Glomerular visceral epithelial cell (primary cell): Measurements from ENCODE around the gene WDR82.
A peak's percentile ranks its signal among the peaks of the same experiment; 100 is the strongest.
"Not testable (repeated sequence)": the region's sequence is repeated elsewhere in the genome, so short reads cannot be mapped to it uniquely, and the experiment has no call there.

Experiments
- DNase-seq: peaks from one replicate; pipeline ENCODE4 v3.0.0-alpha.2; 2016; ENCODE audit errors: extremely low spot score

Gene WDR82

DNA sequence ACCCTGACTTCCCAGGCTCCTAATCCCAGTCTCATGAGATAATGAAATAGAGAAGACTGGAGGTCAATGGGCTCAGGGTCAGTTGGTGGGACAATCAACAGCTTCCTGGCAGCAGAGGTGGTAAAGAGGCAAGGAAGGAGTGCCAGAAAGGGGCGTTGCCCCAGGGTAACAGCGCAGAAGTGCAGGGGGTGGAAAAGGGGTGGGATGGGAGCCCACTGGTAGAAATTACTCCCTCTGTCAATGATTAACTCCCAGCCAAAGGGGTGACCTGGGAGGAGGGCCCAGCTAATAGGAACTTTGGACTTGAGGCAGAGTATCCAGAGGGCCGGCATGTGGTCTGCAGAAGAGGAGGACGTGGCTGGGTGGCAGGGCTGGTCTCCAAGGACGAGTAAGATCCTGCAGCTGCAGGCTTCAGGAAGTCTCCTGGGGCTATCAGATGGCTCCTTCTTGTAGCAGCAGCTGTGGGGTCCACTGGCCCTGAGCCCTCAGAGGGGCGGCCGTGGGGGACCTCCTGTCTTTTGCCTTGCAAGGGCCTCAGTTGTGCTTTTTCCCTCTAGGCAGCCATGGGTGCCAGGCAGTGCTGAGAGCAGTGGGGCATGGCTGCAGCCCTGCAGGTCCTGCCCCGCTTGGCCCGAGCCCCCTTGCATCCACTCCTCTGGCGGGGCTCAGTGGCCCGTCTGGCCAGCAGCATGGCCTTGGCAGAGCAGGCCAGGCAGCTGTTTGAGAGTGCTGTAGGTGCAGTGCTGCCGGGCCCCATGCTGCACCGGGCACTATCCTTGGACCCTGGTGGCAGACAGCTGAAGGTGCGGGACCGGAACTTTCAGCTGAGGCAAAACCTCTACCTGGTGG is 11.5 kb upstream of the WDR82 start:
- no peak for DNase-seq

DNA sequence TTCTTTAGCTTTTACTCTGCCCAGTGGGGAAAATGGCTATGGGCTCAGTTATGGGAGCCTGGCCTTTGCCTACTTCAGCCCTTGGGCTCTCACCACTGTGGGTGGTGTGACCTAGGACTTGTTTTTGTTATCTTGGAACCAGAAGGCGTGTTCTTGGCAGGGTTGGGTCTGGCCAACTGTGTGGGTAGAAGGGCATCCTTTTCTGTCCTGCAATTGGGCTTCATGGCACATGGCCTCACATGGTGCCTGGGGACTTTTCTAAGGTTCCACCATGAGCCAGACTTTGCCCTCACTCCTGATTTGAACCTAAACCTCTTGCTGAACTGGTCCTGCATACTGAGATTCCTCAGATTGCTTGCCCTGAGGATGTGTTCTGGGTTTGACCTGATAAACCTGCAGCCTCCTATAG is 10.9 kb upstream of the WDR82 start:
- DNase-seq: no peak

- no peak for DNase-seq
Observed at GRCh38 chr3:52288674-52289073, 10.2 kb upstream of the WDR82 start.

DNA sequence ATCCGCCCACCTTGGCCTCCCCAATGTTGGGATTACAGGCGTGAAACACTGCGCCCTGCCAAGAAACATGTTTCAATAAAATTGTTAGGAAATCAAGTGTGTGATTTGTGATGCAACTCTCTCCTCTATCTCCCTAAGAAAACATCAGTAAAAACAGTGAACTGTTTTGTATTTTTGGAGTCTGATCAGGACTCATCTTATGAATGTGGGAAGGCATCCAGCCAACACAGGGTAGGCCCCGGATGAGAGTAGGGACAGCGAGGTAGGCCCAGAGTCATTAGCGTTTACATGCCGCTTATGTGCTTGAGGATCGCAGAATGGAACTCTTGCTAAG is 8.3 kb upstream of the WDR82 start:
- no peak for DNase-seq

DNA sequence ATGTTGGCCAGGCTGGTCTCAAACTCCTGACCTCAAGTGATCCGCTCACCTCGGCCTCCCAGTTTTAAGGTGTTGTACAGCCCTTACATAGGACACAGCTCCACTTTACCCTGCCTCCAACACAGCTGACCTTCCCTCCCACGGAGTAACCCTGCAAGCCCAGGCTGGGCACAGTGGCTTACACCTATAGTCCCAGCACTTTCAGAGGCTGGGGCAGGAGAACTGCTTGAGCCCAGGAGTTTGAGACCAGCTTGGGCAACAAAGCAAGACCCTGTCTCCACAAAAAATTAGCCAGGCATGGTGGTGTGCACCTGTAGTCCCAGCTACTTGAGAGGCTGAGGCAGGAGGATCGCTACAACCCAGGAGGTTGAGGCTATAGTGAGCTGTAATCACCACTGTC is 5.6 kb upstream of the WDR82 start:
- not testable (repeated sequence) for DNase-seq

GRCh38 chr3:52283306-52283705 is 4.9 kb upstream of the WDR82 start:
- DNase-seq: no peak

DNA sequence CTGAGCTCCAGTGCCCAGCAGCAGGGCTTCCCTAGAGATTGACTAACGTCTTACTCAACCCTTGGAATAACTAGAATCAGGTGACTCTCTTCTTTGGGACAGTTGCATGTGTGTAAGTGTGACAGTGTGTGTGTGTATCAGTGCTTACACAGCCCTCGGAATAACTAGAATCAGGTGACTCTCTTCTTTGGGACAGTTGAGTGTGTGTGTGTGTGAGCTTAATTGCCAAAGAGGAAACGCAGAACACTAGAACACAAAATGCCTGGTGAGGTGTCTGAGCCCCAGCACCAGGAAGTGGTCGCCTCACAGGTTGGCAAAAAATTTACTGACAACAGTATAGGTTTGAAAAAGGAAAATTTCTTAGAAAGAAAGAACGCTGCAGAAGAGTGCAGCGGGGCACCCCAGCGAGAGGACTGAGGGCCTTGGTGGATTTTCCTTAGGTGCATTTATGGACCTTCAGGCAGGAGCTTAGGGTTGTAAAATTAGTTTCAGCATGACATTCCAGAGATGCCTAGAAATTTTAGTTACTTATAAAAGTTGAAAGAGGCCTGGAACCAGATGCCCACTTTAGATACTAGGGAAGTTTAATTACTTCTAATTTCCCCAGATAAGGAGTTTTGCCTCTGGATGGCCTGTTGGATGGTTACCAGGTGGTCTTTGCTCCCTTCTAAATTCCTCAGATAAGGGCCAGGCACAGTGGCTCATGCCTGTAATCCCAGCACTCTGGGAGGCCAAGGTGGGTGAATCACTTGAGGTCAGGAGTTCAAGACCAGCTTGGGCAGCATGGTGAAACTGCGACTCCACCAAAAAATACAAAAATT is 3.7 kb upstream of the WDR82 start:
- peak; percentile 30 for DNase-seq

GRCh38 chr3:52280050-52280461 is 1.6 kb upstream of the WDR82 start:
- DNase-seq: no peak

DNA sequence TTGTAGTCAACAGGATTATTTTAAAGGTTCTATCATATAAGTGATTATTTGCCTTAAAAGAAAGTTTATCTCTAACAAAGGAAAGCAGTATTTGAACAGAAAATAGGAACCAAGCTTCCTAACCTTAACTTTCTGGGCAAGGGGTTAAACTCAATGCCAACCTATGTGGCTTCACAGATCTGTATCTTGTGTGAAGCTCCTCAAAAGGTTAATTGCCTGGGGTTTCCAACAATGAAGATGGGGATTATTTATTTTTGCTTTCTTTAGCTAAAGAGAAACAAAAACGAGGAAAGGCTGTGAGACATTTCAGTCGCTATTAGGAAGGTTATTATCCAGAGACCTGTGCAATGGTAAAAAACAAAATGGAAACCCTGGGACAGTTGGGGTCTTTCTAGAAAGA is 1.1 kb upstream of the WDR82 start:
- DNase-seq: no peak

- no peak for DNase-seq
Observed at GRCh38 chr3:52277972-52278509, 408 bp downstream of the WDR82 start.

DNA sequence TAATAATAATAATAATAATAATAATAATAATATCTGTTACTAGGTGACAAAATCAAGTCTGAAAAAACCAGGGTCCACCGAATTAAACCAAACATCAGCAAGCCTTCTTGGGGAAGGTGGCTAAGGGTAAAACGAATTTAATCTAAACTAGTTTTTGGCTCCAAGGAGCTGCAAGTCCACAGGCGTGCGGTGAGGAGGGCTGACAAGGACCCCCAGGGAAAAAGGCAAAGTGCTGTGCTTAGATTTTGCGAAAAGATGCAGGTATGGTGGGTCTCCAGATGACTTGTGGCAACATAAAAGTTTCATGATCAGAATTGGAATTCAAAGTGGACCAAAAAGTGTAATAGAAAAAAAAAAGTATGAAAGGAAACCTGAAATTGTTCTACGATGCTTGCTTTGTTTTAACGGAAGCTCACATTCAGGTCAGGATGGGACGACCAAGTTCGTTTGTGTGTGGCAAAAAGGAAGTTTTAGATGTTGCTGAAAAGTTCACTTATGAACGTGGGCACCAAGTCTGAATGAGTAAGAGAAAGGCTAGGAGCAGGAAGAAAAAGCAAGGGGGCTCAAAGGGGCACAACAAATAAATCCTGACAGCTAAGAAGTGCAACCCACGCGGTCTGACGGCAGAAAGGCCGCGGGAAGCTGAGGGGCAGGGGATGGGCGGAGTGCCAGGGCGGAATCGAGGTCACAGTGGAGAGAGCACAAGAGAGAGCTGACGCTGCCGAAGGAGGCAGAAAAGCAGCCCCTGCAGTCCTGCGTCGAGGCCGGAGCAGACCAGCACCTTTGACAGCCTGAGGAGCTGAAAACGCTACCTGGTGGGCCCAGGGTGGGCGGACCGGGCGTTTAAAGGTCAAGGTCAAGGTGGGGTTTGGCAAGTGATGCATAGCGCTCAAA is 1.1 kb downstream of the WDR82 start:
- peak; percentile 74 for DNase-seq

- not testable (repeated sequence) for DNase-seq
Observed at GRCh38 chr3:52274781-52275180, 3.7 kb downstream of the WDR82 start.

- DNase-seq: no peak
Observed at GRCh38 chr3:52272831-52273230, 5.6 kb downstream of the WDR82 start.

GRCh38 chr3:52272172-52272571 is 6.3 kb downstream of the WDR82 start:
- not testable (repeated sequence) for DNase-seq

DNA sequence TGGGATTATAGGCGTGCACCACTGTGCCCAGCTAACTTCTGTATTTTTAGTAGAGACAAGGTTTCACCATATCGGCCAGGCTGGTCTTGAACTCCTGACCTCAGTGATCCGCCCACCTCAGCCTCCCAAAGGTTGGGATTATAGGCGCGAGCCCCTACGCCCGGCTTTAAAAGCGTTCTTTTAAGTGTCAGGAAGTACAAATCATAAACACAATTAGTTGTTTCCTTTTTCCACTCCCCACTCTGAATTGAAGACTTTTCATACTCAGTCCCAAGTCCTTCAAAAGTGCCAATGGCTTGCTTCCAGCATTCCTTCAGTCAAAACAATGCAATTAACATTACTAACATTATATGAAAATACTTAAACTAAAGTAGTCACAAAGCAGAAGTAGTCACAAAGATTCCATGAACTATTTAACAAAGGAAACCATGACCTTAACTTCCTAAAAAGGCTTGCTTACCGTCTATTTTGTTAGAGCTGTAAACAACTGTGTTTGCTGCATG is 8.1 kb downstream of the WDR82 start:
- DNase-seq: no peak

DNA sequence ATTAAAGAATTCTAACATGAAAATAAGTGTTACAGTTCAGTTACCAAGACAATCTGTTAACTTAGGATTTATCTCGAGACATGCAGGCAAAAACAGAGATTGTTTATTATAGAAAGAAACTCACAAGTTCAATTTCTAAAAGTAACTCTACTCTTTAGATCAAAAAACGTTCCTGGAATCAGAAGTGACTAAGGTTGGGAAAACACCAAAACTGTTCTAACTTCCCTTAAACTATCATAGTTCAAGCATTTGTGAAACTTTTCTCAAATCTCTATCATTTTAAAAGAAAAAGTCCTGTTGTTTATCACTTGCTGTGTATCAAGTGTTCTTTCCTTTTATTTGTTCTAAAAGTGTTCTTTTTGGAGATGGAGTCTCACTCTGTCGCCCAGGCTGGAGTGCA is 8.7 kb downstream of the WDR82 start:
- DNase-seq: no peak

- no peak for DNase-seq
Observed at GRCh38 chr3:52268036-52268435, 10.4 kb downstream of the WDR82 start.

- no peak for DNase-seq
Observed at GRCh38 chr3:52265387-52265786, 13.1 kb downstream of the WDR82 start.

DNA sequence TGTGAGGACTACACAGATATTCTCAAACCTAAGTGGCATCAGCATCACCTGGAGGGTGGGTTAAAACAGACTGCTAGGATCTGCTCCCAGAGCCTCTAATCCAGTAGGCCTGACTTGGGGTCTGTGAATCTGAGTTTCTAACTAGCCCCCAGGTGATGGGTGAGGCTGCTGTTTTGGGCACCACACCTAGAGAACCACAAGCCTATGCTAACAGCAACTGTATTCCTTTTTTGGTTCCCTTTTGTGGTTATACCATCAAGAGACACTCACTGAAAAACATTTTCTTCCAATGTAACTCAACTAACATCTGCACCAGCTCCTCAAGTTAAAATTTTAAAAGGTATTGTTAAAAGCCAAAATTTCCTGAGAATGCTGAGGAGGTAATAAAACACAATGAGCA is 16.0 kb downstream of the WDR82 start:
- no peak for DNase-seq

DNA sequence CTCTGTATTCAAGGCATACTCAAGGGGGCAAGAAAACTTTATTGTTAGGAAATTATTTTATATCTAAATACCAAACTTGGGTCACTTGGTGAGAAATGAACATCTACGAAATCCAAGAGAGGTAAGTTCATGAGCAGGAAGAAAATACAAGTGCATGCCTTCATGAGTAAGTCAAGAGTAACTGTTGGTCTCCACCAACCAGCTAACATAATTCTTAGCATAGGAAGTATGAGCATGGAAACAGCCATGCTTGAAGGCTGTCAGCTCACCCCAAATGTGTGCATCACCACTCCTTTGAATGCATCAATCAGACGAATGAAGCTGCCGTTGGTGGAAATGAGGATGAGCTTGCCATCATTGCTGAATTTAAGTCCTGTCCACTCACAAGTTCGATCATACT is 19.0 kb downstream of the WDR82 start:
- no peak for DNase-seq

DNA sequence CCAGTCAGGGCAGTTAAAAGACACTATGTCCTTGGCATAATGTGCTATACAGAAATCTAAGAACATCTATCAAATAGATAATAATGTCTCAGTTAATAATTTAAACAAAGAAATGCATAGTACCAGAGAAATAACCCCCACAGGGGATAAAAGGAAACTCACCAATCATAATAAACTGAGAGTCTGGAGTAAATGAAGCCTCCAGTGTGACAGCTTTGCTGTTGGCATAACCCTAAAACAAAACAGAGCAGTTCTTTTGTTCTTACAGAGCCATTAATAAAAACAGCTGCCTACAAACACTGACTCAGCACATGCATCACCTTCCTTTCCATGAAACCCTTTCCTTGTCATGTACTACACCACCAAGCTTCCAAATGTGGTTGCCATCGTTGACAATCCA is 19.4 kb downstream of the WDR82 start:
- DNase-seq: no peak

GRCh38 chr3:52257911-52258310 is 20.5 kb downstream of the WDR82 start:
- DNase-seq: no peak
